ENCODE data around the gene ZNF555. TPM values are rescaled to one million over a fixed set of nuclear protein-coding genes. Genes with fewer than 3 reads are reported as not detected.

ZNF555 gene
- total RNA-seq, 4 donors from 2014 or later, result 3.0 to 7.5 (median 5.3) TPM

- peaks cover 15 to 83% (median 62%) of the 10 kb centered on the region in 4 donors for H3K9me3 ChIP-seq
- no peak overlapping the region for H3K4me3 ChIP-seq
- no peak overlapping the region for H3K27ac ChIP-seq (replicated peaks in 1 of 4)
- H3K27me3 ChIP-seq, result no peaks in the 10 kb centered on the region
- intact Hi-C loops (cut with DNase I), result no loop called here
- DNase-seq (ENCODE audit: extremely low spot score), result no peak
- TF ChIP-seq POLR2A (IDR thresholded peaks at IDR 0.05; ENCODE audit: low read depth), result no peak
- no peak for TF ChIP-seq CTCF (IDR thresholded peaks at IDR 0.05)
- no peak for TF ChIP-seq POLR2AphosphoS5 (IDR thresholded peaks at IDR 0.05)
- no peak for TF ChIP-seq EP300 (IDR thresholded peaks at IDR 0.05)
- WGBS, result 94% methylated on average over 5 of the region's 5 CpGs
- H3K4me1 ChIP-seq, result no peaks in the 10 kb centered on the region
- H3K36me3 ChIP-seq, result peaks cover 22 to 42% (median 38%) of the 10 kb centered on the region in 4 donors
Measured at GRCh38 chr19:2856457-2857050, 15.3 kb downstream of the ZNF555 start.

GRCh38 chr19:2858864-2859263, 17.6 kb downstream of the ZNF555 start:
- DNase-seq (ENCODE audit: extremely low spot score), result no peak
- Histone ChIP-seq H3K9me3 (peaks cover 0 to 60% (median 39%) of the 10 kb centered on the region in 4 donors), H3K27me3 (no peaks in the 10 kb centered on the region), H3K36me3 (peaks cover 0 to 19% (median 15%) of the 10 kb centered on the region in 4 donors), H3K4me1 (no peaks in the 10 kb centered on the region), H3K4me3 (no peak overlapping the region), H3K27ac (replicated peaks in 1 of 4) (no peak overlapping the region)
- WGBS, result 77% methylated on average over 25 of the region's 27 CpGs
- TF ChIP-seq CTCF (IDR thresholded peaks at IDR 0.05) (no peak), POLR2A (IDR thresholded peaks at IDR 0.05; ENCODE audit: low read depth) (no peak), EP300 (IDR thresholded peaks at IDR 0.05) (no peak), POLR2AphosphoS5 (IDR thresholded peaks at IDR 0.05) (no peak)
- intact Hi-C loops (cut with DNase I), result no loop called here

GRCh38 chr19:2863816-2864215, 22.5 kb downstream of the ZNF555 start:
- WGBS, result 80% methylated on average over 5 of the region's 10 CpGs
- no peak for TF ChIP-seq EP300 (IDR thresholded peaks at IDR 0.05)
- H3K27me3 ChIP-seq, result no peaks in the 10 kb centered on the region
- H3K4me3 ChIP-seq, result no peak overlapping the region
- intact Hi-C loops (cut with DNase I), result no loop called here
- no peak overlapping the region for H3K27ac ChIP-seq (replicated peaks in 1 of 4)
- H3K36me3 ChIP-seq, result no peaks in the 10 kb centered on the region
- peaks cover 0 to 12% (median 5%) of the 10 kb centered on the region in 4 donors for H3K9me3 ChIP-seq
- no peaks in the 10 kb centered on the region for H3K4me1 ChIP-seq
- no peak for DNase-seq (ENCODE audit: extremely low spot score)

GRCh38 chr19:2865334-2866100, 24.2 kb downstream of the ZNF555 start:
- H3K27ac ChIP-seq (replicated peaks in 1 of 4), result no peak overlapping the region

More at GRCh38 chr19:2865334-2866100, 24.2 kb downstream of the ZNF555 start:
- no peak for DNase-seq (ENCODE audit: extremely low spot score)
- H3K36me3 ChIP-seq, result no peaks in the 10 kb centered on the region
- TF ChIP-seq POLR2AphosphoS5 (IDR thresholded peaks at IDR 0.05) (no peak), EP300 (IDR thresholded peaks at IDR 0.05) (no peak), CTCF (IDR thresholded peaks at IDR 0.05) (no peak), POLR2A (IDR thresholded peaks at IDR 0.05; ENCODE audit: low read depth) (no peak)
- 78% methylated on average over 12 of the region's 12 CpGs for WGBS
- H3K9me3 ChIP-seq, result no peaks in the 10 kb centered on the region
- no peak overlapping the region for H3K4me3 ChIP-seq
- H3K4me1 ChIP-seq, result no peaks in the 10 kb centered on the region
- intact Hi-C loops (cut with DNase I), result no loop called here
- no peaks in the 10 kb centered on the region for H3K27me3 ChIP-seq

Data from esophagus muscularis mucosa (tissue), 4 donors.